MM.1S (cell line): ENCODE measurements around the gene SUMO2.

Source experiments
- DNase-seq: peaks from one replicate; pipeline ENCODE4 v3.0.0-alpha.2; 2015
- H2AFZ ChIP-seq: fragments of 300-600 bp; sonication (generic); 2 replicates; pipeline ENCODE4 v1.6.0; 2016; ENCODE audit warnings: antibody characterized with exemption, low read length
- H3F3A ChIP-seq: fragments of 300-600 bp; sonication (generic); 2 replicates; pipeline ENCODE4 v1.6.1; 2016; ENCODE audit warnings: mild to moderate bottlenecking, antibody characterized with exemption, low read length, moderate library complexity, mixed read lengths; ENCODE audit not compliant: insufficient read depth
- H3K27ac ChIP-seq: fragments of 300-600 bp; sonication (generic); 2 replicates; pipeline ENCODE4 v1.5.1; 2016; ENCODE audit warnings: mild to moderate bottlenecking, low read length
- H3K27me3 ChIP-seq: fragments of 300-600 bp; sonication (generic); replicated peaks from 2 replicates; pipeline ENCODE4 v1.6.0; 2016; ENCODE audit warnings: low read length; ENCODE audit not compliant: insufficient read depth
- H3K36me3 ChIP-seq: fragments of 300-600 bp; sonication (generic); replicated peaks from 2 replicates; pipeline ENCODE4 v1.6.1; 2016; ENCODE audit warnings: mild to moderate bottlenecking, low read length, mixed read lengths; ENCODE audit not compliant: insufficient read depth
- H3K4me1 ChIP-seq: fragments of 300-600 bp; sonication (generic); 2 replicates; pipeline ENCODE4 v1.6.1; 2016; ENCODE audit warnings: low read length, mixed read lengths
- H3K4me2 ChIP-seq: fragments of 300-600 bp; sonication (generic); 2 replicates; pipeline ENCODE4 v1.6.0; 2016; ENCODE audit warnings: low read depth, low read length
- H3K4me3 ChIP-seq: fragments of 300-600 bp; sonication (generic); 2 replicates; pipeline ENCODE4 v1.5.1; 2016; ENCODE audit warnings: low read length, mixed read lengths
- H3K79me2 ChIP-seq: fragments of 300-600 bp; sonication (generic); 2 replicates; pipeline ENCODE4 v1.6.1; 2016; ENCODE audit warnings: mixed run types, low read length, mixed read lengths
- H3K9ac ChIP-seq: fragments of 300-600 bp; sonication (generic); 2 replicates; pipeline ENCODE4 v1.6.1; 2016; ENCODE audit warnings: low read length, mixed read lengths
- H3K9me2 ChIP-seq: fragments of 300-600 bp; sonication (generic); replicated peaks from 2 replicates; pipeline ENCODE4 v1.6.1; 2016; ENCODE audit warnings: mild to moderate bottlenecking, low read length, mixed read lengths; ENCODE audit not compliant: insufficient read depth
- H3K9me3 ChIP-seq: fragments of 300-600 bp; sonication (generic); replicated peaks from 2 replicates; pipeline ENCODE4 v1.6.1; 2016; ENCODE audit warnings: mild to moderate bottlenecking, low read length, mixed read lengths; ENCODE audit not compliant: insufficient read depth
- H4K20me1 ChIP-seq: fragments of 300-600 bp; sonication (generic); 2 replicates; pipeline ENCODE4 v1.6.1; 2016; ENCODE audit warnings: mild to moderate bottlenecking, low read length, moderate library complexity, mixed read lengths; ENCODE audit not compliant: insufficient read depth
- EZH2 ChIP-seq: fragments of 300-600 bp; sonication (generic); optimal IDR thresholded peaks from 2 replicates; pipeline ENCODE3; 2017; ENCODE audit warnings: low read depth, mild to moderate bottlenecking, antibody characterized with exemption, low read length, mixed read lengths
- EZH2phosphoT487 ChIP-seq: fragments of 300-600 bp; sonication (generic); IDR thresholded peaks from 2 replicates; pipeline ENCODE4 v1.6.1; 2018; ENCODE audit warnings: antibody characterized with exemption, low read length
- TF ChIP-seq, protein P1 (sequence below): fragments of 300-600 bp; sonication (generic); IDR thresholded peaks from 2 replicates; pipeline ENCODE4 v1.5.1; 2016; ENCODE audit warnings: antibody characterized with exemption, low read length, mixed read lengths

The SUMO2 gene

GRCh38 chr17:75182569-75183436 is at the start of gene SUMO2:
Gene SUMO2, minus strand, starts transcription at chr17:75182959. Its CDS starts 125 bp downstream, at chr17:75182834.
- peaks cover 8% of the 10 kb centered on the region; the same call in 1 of the 2 replicates for H3K4me1 ChIP-seq
- peak within 1 kb of the TSS; percentile 86 for H3K9ac ChIP-seq
- peak; percentile 95 for DNase-seq
- peaks cover 11% of the 10 kb centered on the region for H3K36me3 ChIP-seq
- no peaks in the 10 kb centered on the region for H3K27me3 ChIP-seq
- peaks cover 15% of the 10 kb centered on the region; the same call in 1 of the 2 replicates for H3F3A ChIP-seq
- peaks cover 47% of the 10 kb centered on the region for H3K79me2 ChIP-seq
- H3K27ac ChIP-seq = peak within 1 kb of the TSS; percentile 95
- no peaks in the 10 kb centered on the region for H3K9me2 ChIP-seq
- TF ChIP-seq, protein P1, sequence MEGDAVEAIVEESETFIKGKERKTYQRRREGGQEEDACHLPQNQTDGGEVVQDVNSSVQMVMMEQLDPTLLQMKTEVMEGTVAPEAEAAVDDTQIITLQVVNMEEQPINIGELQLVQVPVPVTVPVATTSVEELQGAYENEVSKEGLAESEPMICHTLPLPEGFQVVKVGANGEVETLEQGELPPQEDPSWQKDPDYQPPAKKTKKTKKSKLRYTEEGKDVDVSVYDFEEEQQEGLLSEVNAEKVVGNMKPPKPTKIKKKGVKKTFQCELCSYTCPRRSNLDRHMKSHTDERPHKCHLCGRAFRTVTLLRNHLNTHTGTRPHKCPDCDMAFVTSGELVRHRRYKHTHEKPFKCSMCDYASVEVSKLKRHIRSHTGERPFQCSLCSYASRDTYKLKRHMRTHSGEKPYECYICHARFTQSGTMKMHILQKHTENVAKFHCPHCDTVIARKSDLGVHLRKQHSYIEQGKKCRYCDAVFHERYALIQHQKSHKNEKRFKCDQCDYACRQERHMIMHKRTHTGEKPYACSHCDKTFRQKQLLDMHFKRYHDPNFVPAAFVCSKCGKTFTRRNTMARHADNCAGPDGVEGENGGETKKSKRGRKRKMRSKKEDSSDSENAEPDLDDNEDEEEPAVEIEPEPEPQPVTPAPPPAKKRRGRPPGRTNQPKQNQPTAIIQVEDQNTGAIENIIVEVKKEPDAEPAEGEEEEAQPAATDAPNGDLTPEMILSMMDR = no peak; the same call in 1 of the 2 replicates
- no peak for TF ChIP-seq EZH2
- TF ChIP-seq EZH2phosphoT487 = no peak
- H3K9me3 ChIP-seq = no peaks in the 10 kb centered on the region
- peak within 1 kb of the TSS; percentile 95 for H3K4me2 ChIP-seq
- peak within 1 kb of the TSS; percentile 85 for H3K4me3 ChIP-seq
- peaks cover 6% of the 10 kb centered on the region; the same call in 1 of the 2 replicates for H4K20me1 ChIP-seq
- H2AFZ ChIP-seq = peak within 1 kb of the TSS; percentile 97

DNA sequence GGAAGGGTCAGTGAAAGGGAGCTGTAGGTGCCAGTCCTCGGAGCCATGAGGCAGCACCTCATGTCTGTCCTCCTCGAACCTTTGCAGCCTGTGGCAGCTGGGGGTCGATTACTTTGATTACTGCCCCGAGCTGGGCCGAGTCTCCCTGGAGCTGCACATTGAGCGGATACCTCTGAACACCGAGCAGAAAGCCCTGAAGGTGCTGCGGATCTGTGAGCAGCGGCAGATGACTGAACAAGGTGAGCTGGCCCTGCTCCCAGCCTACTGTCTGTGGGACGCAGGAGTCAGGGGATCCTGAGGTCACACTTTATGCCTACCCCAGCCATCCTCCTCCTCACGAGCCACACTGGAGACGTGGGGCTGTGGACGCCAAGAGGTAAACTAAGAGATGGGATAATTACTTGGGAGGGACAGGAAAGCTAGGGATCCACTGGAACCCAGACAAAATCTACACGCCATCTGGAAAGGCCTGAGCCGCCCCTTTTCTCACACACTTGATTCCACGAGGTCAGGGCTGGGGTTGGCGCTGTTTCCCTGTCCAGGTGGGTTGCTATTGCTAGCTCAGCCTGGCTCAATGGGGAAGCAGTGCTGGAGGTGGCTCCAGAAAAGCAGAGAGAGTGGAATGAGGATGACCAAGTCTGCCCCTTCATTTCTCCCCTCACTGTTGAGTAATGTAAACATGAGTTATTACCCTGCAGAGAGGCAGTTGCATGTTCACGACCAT is 49.1 kb upstream of the SUMO2 start:
- H3K27ac ChIP-seq = no peak overlapping the region
- H3K9me2 ChIP-seq = no peaks in the 10 kb centered on the region
- no peaks in the 10 kb centered on the region for H3K27me3 ChIP-seq
- peaks cover 20% of the 10 kb centered on the region for H3K36me3 ChIP-seq
- no peaks in the 10 kb centered on the region; the same call in 1 of the 2 replicates for H3K79me2 ChIP-seq
- no peaks in the 10 kb centered on the region for H3K9me3 ChIP-seq
- no peak overlapping the region for H3K4me3 ChIP-seq
- no peak overlapping the region for H3K4me2 ChIP-seq
- no peaks in the 10 kb centered on the region for H4K20me1 ChIP-seq
- no peak for DNase-seq
- H3F3A ChIP-seq = peaks cover 7% of the 10 kb centered on the region; the same call in 1 of the 2 replicates
- no peak overlapping the region for H3K9ac ChIP-seq
- H3K4me1 ChIP-seq = no peaks in the 10 kb centered on the region
- H2AFZ ChIP-seq = no peak overlapping the region
- no peak for TF ChIP-seq EZH2
- TF ChIP-seq, protein P1 = no peak
- no peak for TF ChIP-seq EZH2phosphoT487

DNA sequence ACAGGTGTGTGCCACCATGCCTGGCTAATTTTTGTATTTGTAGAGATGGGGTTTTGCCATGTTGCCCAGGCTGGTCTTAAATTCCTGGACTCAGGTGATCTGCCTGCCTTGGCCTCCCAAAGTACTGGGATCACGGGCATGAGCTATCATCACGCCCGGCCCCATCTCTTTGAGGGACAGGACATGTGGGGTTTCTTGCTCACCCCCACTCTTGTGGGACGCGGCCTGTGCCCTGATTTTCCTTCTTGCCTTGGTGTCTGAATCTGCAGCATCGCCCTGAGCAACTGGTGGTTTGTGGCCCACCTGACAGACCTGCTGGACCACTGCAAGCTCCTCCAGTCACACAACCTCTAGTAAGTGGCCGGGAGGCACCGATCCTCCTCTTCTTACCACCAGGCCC is 48.3 kb upstream of the SUMO2 start:
- no peak overlapping the region for H3K4me3 ChIP-seq
- no peaks in the 10 kb centered on the region for H4K20me1 ChIP-seq
- H3K79me2 ChIP-seq = no peaks in the 10 kb centered on the region; the same call in 1 of the 2 replicates
- no peak overlapping the region for H3K4me2 ChIP-seq
- no peak for DNase-seq
- H3K9me3 ChIP-seq = no peaks in the 10 kb centered on the region
- TF ChIP-seq EZH2phosphoT487 (no peak), EZH2 (no peak)
- TF ChIP-seq, protein P1 = no peak
- no peak overlapping the region for H3K9ac ChIP-seq
- H3K36me3 ChIP-seq = peaks cover 20% of the 10 kb centered on the region
- no peak overlapping the region for H3K27ac ChIP-seq
- no peaks in the 10 kb centered on the region for H3K27me3 ChIP-seq
- no peaks in the 10 kb centered on the region for H3K9me2 ChIP-seq
- H2AFZ ChIP-seq = no peak overlapping the region
- no peaks in the 10 kb centered on the region for H3K4me1 ChIP-seq
- H3F3A ChIP-seq = peaks cover 7% of the 10 kb centered on the region; the same call in 1 of the 2 replicates
